PC-3 (cell line): Measurements from ENCODE around the gene STAU1. TPM values are rescaled to one million over a fixed set of nuclear protein-coding genes. Genes with fewer than 3 reads are reported as not detected.

Experiments
- ATAC-seq: fragments of 200-7000 bp; cut with Tn5 transposase; 2 replicates; pipeline ENCODE4 v1.9.1; 2020; ENCODE audit warnings: mild to moderate bottlenecking, moderate library complexity
- Bru-seq: library from RNA; stranded (reverse); fragments of 400-500 nt; gene quantifications from one replicate; lab custom pipeline; 2021; lab: Mats Ljungman, UMichigan
- BruChase-seq, 2 experiments: library from RNA; stranded (reverse); fragments of 400-500 nt; gene quantifications; one replicate each; lab custom pipeline; 2021; lab: Mats Ljungman, UMichigan
- BruUV-seq: library from RNA; stranded (reverse); fragments of 400-500 nt; replicated peaks from 2 replicates; lab custom pipeline; 2021; lab: Mats Ljungman, UMichigan
- CTCF ChIA-PET: fragments of 300-600 bp; sonication (Branson Sonifier 250); formaldehyde crosslinking; loops from one replicate; lab custom pipeline; 2022; ENCODE audit warnings: antibody characterized with exemption; lab: Charles Lee
- POLR2A ChIA-PET: fragments of 300-600 bp; sonication (Branson Sonifier 250); formaldehyde crosslinking; loops from one replicate; lab custom pipeline; 2022; ENCODE audit warnings: antibody characterized with exemption; ENCODE audit not compliant: unreplicated experiment; lab: Charles Lee
- DNase-seq: peaks from one replicate; pipeline ENCODE4 v3.0.0-alpha.2; 2015
- H2AFZ ChIP-seq: fragments of 300-600 bp; sonication (generic); 2 replicates; pipeline ENCODE4 v1.6.0; 2016; ENCODE audit warnings: antibody characterized with exemption, low read length
- H3F3A ChIP-seq: fragments of 300-600 bp; sonication (generic); one replicate; pipeline ENCODE4 v1.6.0; 2017; ENCODE audit warnings: antibody characterized with exemption, low read length, control low read depth, mild to moderate bottlenecking; ENCODE audit not compliant: unreplicated experiment
- H3K27ac ChIP-seq: fragments of 300-600 bp; sonication (generic); 2 replicates; pipeline ENCODE4 v1.5.1; 2016; ENCODE audit warnings: mild to moderate bottlenecking, low read length
- H3K27me3 ChIP-seq: fragments of 300-600 bp; sonication (generic); 2 replicates; pipeline ENCODE4 v1.6.1; 2016; ENCODE audit warnings: low read length, mixed read lengths
- H3K36me3 ChIP-seq: fragments of 300-600 bp; sonication (generic); 2 replicates; pipeline ENCODE4 v1.6.1; 2016; ENCODE audit warnings: low read depth, mixed run types, low read length, mixed read lengths
- H3K4me1 ChIP-seq: fragments of 300-600 bp; sonication (generic); 2 replicates; pipeline ENCODE4 v1.5.1; 2016; ENCODE audit warnings: low read length; ENCODE audit not compliant: insufficient read depth
- H3K4me2 ChIP-seq: fragments of 300-600 bp; sonication (generic); 2 replicates; pipeline ENCODE4 v1.6.0; 2016; ENCODE audit warnings: low read length
- H3K4me3 ChIP-seq: fragments of 300-600 bp; sonication (generic); 2 replicates; pipeline ENCODE4 v1.5.1; 2016; ENCODE audit warnings: mild to moderate bottlenecking, low read length, mixed read lengths
- H3K79me2 ChIP-seq: fragments of 300-600 bp; sonication (generic); 2 replicates; pipeline ENCODE4 v1.6.1; 2017; ENCODE audit warnings: low read length, mixed read lengths
- H3K9ac ChIP-seq: fragments of 300-600 bp; sonication (generic); 2 replicates; pipeline ENCODE4 v1.6.0; 2016; ENCODE audit warnings: mild to moderate bottlenecking, low read length
- H3K9me2 ChIP-seq: fragments of 300-600 bp; sonication (generic); replicated peaks from 2 replicates; pipeline ENCODE4 v1.6.1; 2016; ENCODE audit warnings: mixed run types, low read length, mixed read lengths
- H3K9me3 ChIP-seq: fragments of 300-600 bp; sonication (generic); 2 replicates; pipeline ENCODE4 v1.6.1; 2016; ENCODE audit warnings: low read length, mixed read lengths
- H4K20me1 ChIP-seq: fragments of 300-600 bp; sonication (generic); 2 replicates; pipeline ENCODE4 v1.6.1; 2016; ENCODE audit warnings: low read length, mixed read lengths
- EZH2 ChIP-seq: fragments of 300-600 bp; sonication (generic); IDR thresholded peaks from one replicate; pipeline ENCODE4 v1.6.1; 2017; ENCODE audit warnings: antibody characterized with exemption, mild to moderate bottlenecking, low read length; ENCODE audit not compliant: unreplicated experiment
- EZH2phosphoT487 ChIP-seq: fragments of 300-600 bp; sonication (generic); IDR thresholded peaks from 2 replicates; pipeline ENCODE4 v1.6.1; 2018; ENCODE audit warnings: mild to moderate bottlenecking, antibody characterized with exemption, low read length, borderline replicate concordance
- intact Hi-C: fragments of 100-400 bp; cut with micrococcal nuclease; formaldehyde crosslinking; loops from 2 replicates; pipeline ENCODE4 v1.9.0; 2023
- long read RNA-seq: library from polyadenylated mRNA; unstranded; transcript quantifications from one replicate; pipeline ENCODE4 v2.0.0, GENCODE V29; 2021; ENCODE audit not compliant: unreplicated experiment
- total RNA-seq: library from RNA; depleted of rRNA; stranded (reverse); fragments of >200 nt; gene quantifications from 2 replicates; pipeline ENCODE4 v1.2.3, GENCODE V29; 2014; rRNA removed
- TF ChIP-seq, protein P1 (sequence below): fragments of 300-600 bp; sonication (generic); conservative IDR thresholded peaks from 2 replicates; pipeline ENCODE4 v1.5.1; 2017; ENCODE audit warnings: antibody characterized with exemption, low read depth, mild to moderate bottlenecking, low read length

Gene STAU1, protein sequence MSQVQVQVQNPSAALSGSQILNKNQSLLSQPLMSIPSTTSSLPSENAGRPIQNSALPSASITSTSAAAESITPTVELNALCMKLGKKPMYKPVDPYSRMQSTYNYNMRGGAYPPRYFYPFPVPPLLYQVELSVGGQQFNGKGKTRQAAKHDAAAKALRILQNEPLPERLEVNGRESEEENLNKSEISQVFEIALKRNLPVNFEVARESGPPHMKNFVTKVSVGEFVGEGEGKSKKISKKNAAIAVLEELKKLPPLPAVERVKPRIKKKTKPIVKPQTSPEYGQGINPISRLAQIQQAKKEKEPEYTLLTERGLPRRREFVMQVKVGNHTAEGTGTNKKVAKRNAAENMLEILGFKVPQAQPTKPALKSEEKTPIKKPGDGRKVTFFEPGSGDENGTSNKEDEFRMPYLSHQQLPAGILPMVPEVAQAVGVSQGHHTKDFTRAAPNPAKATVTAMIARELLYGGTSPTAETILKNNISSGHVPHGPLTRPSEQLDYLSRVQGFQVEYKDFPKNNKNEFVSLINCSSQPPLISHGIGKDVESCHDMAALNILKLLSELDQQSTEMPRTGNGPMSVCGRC
- total RNA-seq (87.8 and 111 TPM in 2 replicates), Bru-seq, nascent RNA (percentile 90 among the genes with signal in this experiment), BruChase-seq, experiment 1, labeled RNA remaining after a 6-hour chase (percentile 94 among the genes with signal in this experiment), BruChase-seq, experiment 2, labeled RNA remaining after a 2-hour chase (percentile 94 among the genes with signal in this experiment)
- long read RNA-seq, transcript STAU1-202 (12 exons, 3,136 nt) = minor isoform, 13 of 469 reads
- long read RNA-seq, transcript STAU1-206 (13 exons, 3,411 nt) = minor isoform, 10 of 469 reads
- long read RNA-seq, transcript STAU1-203 (13 exons, 3,211 nt) = major isoform, 135 of 469 reads
- long read RNA-seq, transcript STAU1-207 (14 exons, 3,684 nt) = minor isoform, 24 of 469 reads
- long read RNA-seq, partial matches to known transcripts = 242 of 469 reads
- long read RNA-seq, other reads (novel, unspliced or antisense) = 38 of 469 reads

DNA sequence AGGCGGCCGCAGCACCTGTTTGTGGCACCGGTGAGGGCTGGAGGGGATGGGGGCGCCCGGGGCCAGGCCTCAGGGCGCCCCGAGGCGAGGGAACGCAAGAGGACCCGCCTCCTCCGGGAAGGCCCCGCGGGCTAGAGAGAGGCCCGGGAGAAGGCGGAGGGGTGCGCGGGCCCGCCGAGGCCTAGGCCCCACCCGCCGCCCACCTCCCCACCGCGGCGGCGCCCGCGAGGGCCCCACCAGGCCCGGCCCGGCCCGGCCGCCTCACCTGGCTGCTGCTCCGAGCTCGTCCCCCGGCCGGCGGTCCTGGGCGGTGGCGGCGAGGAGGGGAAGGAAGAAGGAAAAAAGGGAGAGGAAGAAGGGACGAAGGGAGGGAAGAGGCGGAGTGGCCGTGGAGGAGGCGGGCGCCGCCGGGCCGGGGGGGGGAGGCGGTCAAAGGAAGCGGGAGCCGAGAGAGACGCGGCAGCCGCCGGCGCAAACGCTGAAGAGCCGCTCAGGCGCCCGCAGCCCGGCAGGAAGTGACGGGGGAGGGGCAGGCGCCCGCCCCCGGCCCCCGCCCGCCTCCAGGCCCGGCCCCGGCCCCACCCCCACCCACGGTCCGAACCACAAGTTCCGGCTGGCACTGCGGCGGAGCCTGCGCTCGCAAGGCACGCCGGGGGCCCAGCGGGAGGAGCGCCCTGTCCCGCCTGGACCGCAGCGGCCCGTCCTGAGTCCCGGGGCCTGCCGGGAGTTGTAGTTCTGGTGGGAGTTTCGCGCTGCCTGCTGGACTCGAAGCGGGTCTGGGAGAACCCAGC lies at the start of gene STAU1:
Gene STAU1, minus strand, starts transcription at position 484 of the 791 bp plus-strand sequence. CDS start 22,133 bp downstream, outside the sequence.
- CTCF ChIA-PET = interaction anchor here (1.4 kb wide), 1 partner anchor 29 kb away, joined by 4 read pairs; no protein-coding TSS in a partner anchor

DNA sequence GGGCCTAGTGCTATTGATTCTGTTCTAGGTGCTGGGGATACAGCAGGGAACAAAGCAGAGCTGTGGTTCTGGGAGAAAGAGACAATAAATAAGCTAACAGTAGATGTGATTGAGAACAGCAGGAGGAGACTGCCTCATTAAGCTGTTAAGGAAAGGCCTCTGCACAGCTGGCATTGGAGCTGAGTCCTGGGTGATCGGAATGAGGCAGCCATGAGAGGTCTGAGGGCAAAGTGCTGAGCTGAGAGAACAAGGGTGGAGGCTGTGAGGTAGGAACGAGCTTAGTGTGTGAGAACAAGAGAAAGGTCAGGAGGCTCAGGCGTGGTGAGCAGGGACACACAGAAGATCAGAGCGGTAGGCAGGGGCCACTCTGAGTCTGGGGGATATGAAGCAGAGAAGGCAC lies 49.4 kb upstream of the STAU1 start:
- Histone ChIP-seq H2AFZ (no peak overlapping the region), H3K9me2 (no peaks in the 10 kb centered on the region), H3K79me2 (no peaks in the 10 kb centered on the region), H3F3A (no peaks in the 10 kb centered on the region), H4K20me1 (no peaks in the 10 kb centered on the region), H3K9ac (no peak overlapping the region), H3K4me2 (no peak overlapping the region), H3K9me3 (no peaks in the 10 kb centered on the region), H3K27me3 (no peaks in the 10 kb centered on the region), H3K36me3 (peaks cover 78% of the 10 kb centered on the region), H3K4me3 (no peak overlapping the region), H3K4me1 (no peaks in the 10 kb centered on the region), H3K27ac (no peak overlapping the region)
- POLR2A ChIA-PET = no interaction called here
- no peak for DNase-seq
- no TSS peak for BruUV-seq
- CTCF ChIA-PET = no interaction called here
- ATAC-seq = no peak
- TF ChIP-seq, protein P1, sequence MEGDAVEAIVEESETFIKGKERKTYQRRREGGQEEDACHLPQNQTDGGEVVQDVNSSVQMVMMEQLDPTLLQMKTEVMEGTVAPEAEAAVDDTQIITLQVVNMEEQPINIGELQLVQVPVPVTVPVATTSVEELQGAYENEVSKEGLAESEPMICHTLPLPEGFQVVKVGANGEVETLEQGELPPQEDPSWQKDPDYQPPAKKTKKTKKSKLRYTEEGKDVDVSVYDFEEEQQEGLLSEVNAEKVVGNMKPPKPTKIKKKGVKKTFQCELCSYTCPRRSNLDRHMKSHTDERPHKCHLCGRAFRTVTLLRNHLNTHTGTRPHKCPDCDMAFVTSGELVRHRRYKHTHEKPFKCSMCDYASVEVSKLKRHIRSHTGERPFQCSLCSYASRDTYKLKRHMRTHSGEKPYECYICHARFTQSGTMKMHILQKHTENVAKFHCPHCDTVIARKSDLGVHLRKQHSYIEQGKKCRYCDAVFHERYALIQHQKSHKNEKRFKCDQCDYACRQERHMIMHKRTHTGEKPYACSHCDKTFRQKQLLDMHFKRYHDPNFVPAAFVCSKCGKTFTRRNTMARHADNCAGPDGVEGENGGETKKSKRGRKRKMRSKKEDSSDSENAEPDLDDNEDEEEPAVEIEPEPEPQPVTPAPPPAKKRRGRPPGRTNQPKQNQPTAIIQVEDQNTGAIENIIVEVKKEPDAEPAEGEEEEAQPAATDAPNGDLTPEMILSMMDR = no peak
- no peak for TF ChIP-seq EZH2phosphoT487
- no peak for TF ChIP-seq EZH2
- intact Hi-C loops = no loop called here

More for the DNA sequence above, at the start of gene STAU1:
- Histone ChIP-seq H3K27me3 (no peaks in the 10 kb centered on the region), H3K4me1 (peaks cover 18% of the 10 kb centered on the region), H3K27ac (0 out of 2 replicates have a peak within 1 kb of the TSS, but pooled peaks have one; percentile 6), H3K4me3 (peak within 1 kb of the TSS; percentile 85), H4K20me1 (peaks cover 28% of the 10 kb centered on the region), H3K9me3 (no peaks in the 10 kb centered on the region), H3K79me2 (peaks cover 48% of the 10 kb centered on the region), H3K4me2 (peak within 1 kb of the TSS; percentile 93), H3K36me3 (no peaks in the 10 kb centered on the region), H3K9ac (peak within 1 kb of the TSS; percentile 65), H3F3A (no peaks in the 10 kb centered on the region), H3K9me2 (no peaks in the 10 kb centered on the region), H2AFZ (peak within 1 kb of the TSS; percentile 74)
- intact Hi-C loops = loop anchor here (2.0 kb wide), 2 partner anchors 27 to 29 kb away; no protein-coding TSS in a partner anchor
- TF ChIP-seq EZH2phosphoT487 (no peak), EZH2 (no peak)
- TF ChIP-seq, protein P1 = no peak
- DNase-seq (peak; percentile 98), ATAC-seq (peak; percentile 96)
- POLR2A ChIA-PET = interaction anchor here (0.6 kb wide), 1 partner anchor 29 kb away, joined by 4 read pairs; no protein-coding TSS in a partner anchor
- BruUV-seq = no TSS peak
